GM12875 (cell line): ENCODE data around the gene PRDX5.
"Not testable (repeated sequence)": the region's sequence is repeated elsewhere in the genome, so short reads cannot be mapped to it uniquely, and the experiment has no call there.

Experiments used
- H3K4me3 ChIP-seq: one replicate; pipeline ENCODE4 v1.5.1; 2011; ENCODE audit warnings: low read depth, low read length, control low read depth
- TF ChIP-seq, protein P1 (sequence below): IDR thresholded peaks from 2 replicates; pipeline ENCODE4 v1.5.1; 2011; ENCODE audit warnings: low read depth, mild to moderate bottlenecking, control low read depth, inconsistent platforms, low read length, moderate library complexity, borderline replicate concordance; ENCODE audit not compliant: insufficient read depth

Gene PRDX5

GRCh38 chr11:64318766-64319761 lies 1.1 kb downstream of the PRDX5 start:
- TF ChIP-seq, protein P1, sequence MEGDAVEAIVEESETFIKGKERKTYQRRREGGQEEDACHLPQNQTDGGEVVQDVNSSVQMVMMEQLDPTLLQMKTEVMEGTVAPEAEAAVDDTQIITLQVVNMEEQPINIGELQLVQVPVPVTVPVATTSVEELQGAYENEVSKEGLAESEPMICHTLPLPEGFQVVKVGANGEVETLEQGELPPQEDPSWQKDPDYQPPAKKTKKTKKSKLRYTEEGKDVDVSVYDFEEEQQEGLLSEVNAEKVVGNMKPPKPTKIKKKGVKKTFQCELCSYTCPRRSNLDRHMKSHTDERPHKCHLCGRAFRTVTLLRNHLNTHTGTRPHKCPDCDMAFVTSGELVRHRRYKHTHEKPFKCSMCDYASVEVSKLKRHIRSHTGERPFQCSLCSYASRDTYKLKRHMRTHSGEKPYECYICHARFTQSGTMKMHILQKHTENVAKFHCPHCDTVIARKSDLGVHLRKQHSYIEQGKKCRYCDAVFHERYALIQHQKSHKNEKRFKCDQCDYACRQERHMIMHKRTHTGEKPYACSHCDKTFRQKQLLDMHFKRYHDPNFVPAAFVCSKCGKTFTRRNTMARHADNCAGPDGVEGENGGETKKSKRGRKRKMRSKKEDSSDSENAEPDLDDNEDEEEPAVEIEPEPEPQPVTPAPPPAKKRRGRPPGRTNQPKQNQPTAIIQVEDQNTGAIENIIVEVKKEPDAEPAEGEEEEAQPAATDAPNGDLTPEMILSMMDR = no peak
- H3K4me3 ChIP-seq = peak overlapping the region; percentile 85

GRCh38 chr11:64320556-64320955 lies 2.6 kb downstream of the PRDX5 start:
- TF ChIP-seq, protein P1 = no peak
- no peak overlapping the region for H3K4me3 ChIP-seq

DNA sequence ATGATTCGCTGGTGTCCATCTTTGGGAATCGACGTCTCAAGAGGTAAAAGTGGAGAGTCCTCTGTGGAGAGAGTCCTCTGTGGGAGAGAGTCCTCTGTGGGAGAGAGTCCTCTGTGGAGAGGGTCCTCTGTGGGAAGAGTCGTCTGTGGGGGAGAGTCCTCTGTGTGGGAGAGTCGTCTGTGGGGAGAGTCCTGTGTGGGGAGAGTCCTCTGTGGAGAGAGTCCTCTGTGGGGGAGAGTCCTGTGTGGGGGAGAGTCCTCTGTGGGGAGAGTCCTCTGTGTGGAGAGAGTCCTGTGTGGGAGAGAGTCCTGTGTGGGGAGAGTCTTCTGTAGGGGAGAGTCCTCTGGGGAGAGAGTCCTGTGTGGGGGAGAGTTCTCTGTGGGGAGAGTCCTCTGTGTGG lies 3.1 kb downstream of the PRDX5 start:
- TF ChIP-seq, protein P1 = no peak
- H3K4me3 ChIP-seq = no peak overlapping the region

DNA sequence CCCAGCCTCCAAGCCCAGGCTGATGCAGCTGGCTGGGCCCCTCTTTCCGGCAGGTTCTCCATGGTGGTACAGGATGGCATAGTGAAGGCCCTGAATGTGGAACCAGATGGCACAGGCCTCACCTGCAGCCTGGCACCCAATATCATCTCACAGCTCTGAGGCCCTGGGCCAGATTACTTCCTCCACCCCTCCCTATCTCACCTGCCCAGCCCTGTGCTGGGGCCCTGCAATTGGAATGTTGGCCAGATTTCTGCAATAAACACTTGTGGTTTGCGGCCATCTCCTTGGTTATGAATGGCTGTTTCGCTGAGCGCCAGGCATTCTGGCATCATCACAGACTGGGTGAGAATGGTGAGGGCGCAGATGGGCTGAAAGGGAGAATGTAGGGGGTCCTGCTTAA lies 3.6 kb downstream of the PRDX5 start:
- H3K4me3 ChIP-seq = no peak overlapping the region
- TF ChIP-seq, protein P1 = no peak

GRCh38 chr11:64322925-64323260 lies 5.0 kb downstream of the PRDX5 start:
- TF ChIP-seq, protein P1 = no peak
- H3K4me3 ChIP-seq = no peak overlapping the region

DNA sequence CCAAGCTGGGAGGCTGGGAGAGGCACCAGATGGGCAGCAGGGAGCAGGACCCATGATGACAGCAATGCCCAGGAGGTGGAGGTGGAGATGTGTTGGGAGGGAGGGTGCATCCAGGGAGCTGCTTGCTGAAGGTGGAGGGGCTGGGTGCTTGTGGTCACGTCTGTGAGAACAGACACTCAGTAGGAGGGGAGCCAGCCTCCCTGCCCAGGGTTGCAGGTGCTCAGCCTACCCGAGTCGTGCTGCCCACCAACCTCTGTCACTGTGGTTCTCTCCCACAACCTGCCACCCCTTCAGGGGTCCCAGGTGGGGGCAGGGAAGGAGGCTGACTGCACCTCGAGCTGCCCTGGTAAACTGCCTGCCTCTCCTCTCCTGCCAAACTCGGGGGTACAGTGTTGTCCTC lies 5.5 kb downstream of the PRDX5 start:
- no peak overlapping the region for H3K4me3 ChIP-seq
- TF ChIP-seq, protein P1 = no peak

DNA sequence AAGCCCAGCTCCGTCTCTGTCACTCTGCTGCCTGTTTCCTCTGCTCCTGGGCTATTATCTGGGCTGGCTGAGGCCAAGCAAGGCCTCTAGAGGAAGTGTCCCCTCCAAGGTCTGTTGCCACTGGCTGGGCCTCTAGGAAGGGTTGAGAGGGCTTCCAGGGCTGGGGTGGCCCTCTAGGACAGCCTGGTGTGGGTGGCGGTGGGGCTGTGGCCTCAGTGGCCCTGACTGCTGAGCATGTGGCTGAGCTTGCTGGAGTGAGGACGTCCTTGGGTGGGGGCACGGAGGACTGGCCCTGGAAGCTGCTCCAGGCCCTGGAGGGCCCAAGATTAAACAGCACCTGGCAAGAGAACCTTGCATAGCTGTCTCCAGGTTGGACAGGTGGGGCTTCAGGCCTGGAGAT lies 6.1 kb downstream of the PRDX5 start:
- not testable (repeated sequence) for H3K4me3 ChIP-seq
